Transverse colon (tissue), 4 donors: ENCODE results near the gene RPS24. TPM values are rescaled to one million over a fixed set of nuclear protein-coding genes. Genes with fewer than 3 reads are reported as not detected.

Experiments used
- DNase-seq: peaks from one replicate; pipeline ENCODE4 v3.0.0-alpha.2; 2019
- H3K27ac ChIP-seq, 4 donors: fragments of 200-600 bp; sonication (generic); 2 replicates each; pipeline ENCODE4 v1.5.1; 2016 to 2018; ENCODE audit warnings: inconsistent platforms in 4 of 4
- H3K27me3 ChIP-seq: fragments of 200-600 bp; sonication (generic); 2 replicates; pipeline ENCODE4 v1.5.1; 2017; ENCODE audit warnings: inconsistent platforms
- H3K36me3 ChIP-seq, 4 donors: fragments of 200-600 bp; sonication (generic); 2 replicates each; pipeline ENCODE4 v1.5.1; 2017 to 2019; ENCODE audit warnings: inconsistent platforms in 4 of 4
- H3K4me1 ChIP-seq, 4 donors: fragments of 200-600 bp; sonication (generic); 2 replicates each; pipeline ENCODE4 v1.5.1; 2017 to 2020; ENCODE audit warnings: inconsistent platforms in 4 of 4
- H3K4me3 ChIP-seq, 4 donors: fragments of 200-600 bp; sonication (generic); 1 replicate in 1 of 4; 2 replicates in 3 of 4; pipeline versions ENCODE4 v1.5.1 to v1.6.1; 2017 to 2019; ENCODE audit warnings: inconsistent platforms in 4 of 4
- H3K9me3 ChIP-seq, 2 donors: fragments of 200-600 bp; sonication (generic); 2 replicates each; pipeline ENCODE4 v1.5.1; 2017 to 2019; ENCODE audit warnings: inconsistent platforms in 2 of 2
- CTCF ChIP-seq, 5 experiments: fragments of 200-600 bp in 3 of 5; fragments of 450-650 bp in 2 of 5; sonication (generic) in 3 of 5; IDR thresholded peaks; 1 replicate in 2 of 5; 2 replicates in 3 of 5; pipeline ENCODE4 v1.5.1; 2016 to 2017; ENCODE audit warnings: antibody characterized with exemption in 5 of 5, inconsistent platforms in 3 of 5, mild to moderate bottlenecking in 2 of 5, moderate library complexity in 1 of 5
- EP300 ChIP-seq: sonication (generic); formaldehyde crosslinking; IDR thresholded peaks from one replicate; pipeline ENCODE4 v1.6.1; 2017; ENCODE audit warnings: antibody characterized with exemption, low read depth
- POLR2A ChIP-seq: fragments of 450-650 bp; IDR thresholded peaks from one replicate; pipeline ENCODE4 v1.6.1; 2016; ENCODE audit warnings: antibody characterized with exemption, mild to moderate bottlenecking, moderate library complexity
- POLR2AphosphoS5 ChIP-seq, 3 donors: sonication (generic); formaldehyde crosslinking; IDR thresholded peaks; one replicate each; pipeline ENCODE4 v1.6.1; 2016; ENCODE audit warnings: antibody characterized with exemption in 3 of 3
- WGBS, 2 donors: methylation state at CpG; one replicate each; pipeline ENCODE4 v1.1.5; 2018; ENCODE audit warnings: low coverage in 1 of 2; 5-methylcytosine and 5-hydroxymethylcytosine counted together
- in situ Hi-C, 4 donors: fragments of 200-750 bp; cut with MboI; loops; one replicate each; pipeline versions ENCODE4 v1.15.0 to v1.15.1; 2017; ENCODE audit warnings: low sequenced_read_pairs in 3 of 4, low pct_ligation_motif_present in 1 of 4, low pct_unique_long_range_greater_than_20kb in 1 of 4
- intact Hi-C: fragments of 100-400 bp; cut with DNase I; formaldehyde crosslinking; loops from one replicate; pipeline ENCODE4 v1.15.1; 2023; ENCODE audit warnings: low total_unique reads
- total RNA-seq, 4 donors: library from RNA; depleted of rRNA; stranded (reverse); fragments of >200 nt; gene quantifications; one replicate each; pipeline ENCODE4 v1.1.0, GENCODE V29; 2016

Gene RPS24
- total RNA-seq, 4 donors from 2014 or later, result 562 to 2,370 (median 1,752) TPM

GRCh38 chr10:78025685-78026364 is 7.8 kb upstream of the RPS24 start:
- Histone ChIP-seq H3K27ac (no peak overlapping the region), H3K9me3 (no peaks in the 10 kb centered on the region), H3K36me3 (peaks cover 0 to 51% (median 26%) of the 10 kb centered on the region in 4 donors), H3K4me1 (peaks cover 8 to 22% (median 15%) of the 10 kb centered on the region in 4 donors), H3K27me3 (no peaks in the 10 kb centered on the region), H3K4me3 (no peak overlapping the region)
- intact Hi-C loops, result no loop called here
- 92% methylated on average over 7 to 8 of the region's 8 CpGs for WGBS, 2 donors
- TF ChIP-seq EP300, result no peak
- no peak for TF ChIP-seq CTCF (IDR thresholded peaks at IDR 0.05)
- no peak for TF ChIP-seq POLR2A
- DNase-seq, result no peak
- in situ Hi-C loops, result loop anchor here in 2 of 4 donors (25.0 kb wide), 1 partner anchor 1161 kb away; no protein-coding TSS in a partner anchor

- no peaks in the 10 kb centered on the region for H3K9me3 ChIP-seq
- in situ Hi-C loops, result loop anchor here in 2 of 4 donors (25.0 kb wide), 1 partner anchor 1159 kb away; no protein-coding TSS in a partner anchor
- intact Hi-C loops, result no loop called here
- H3K27me3 ChIP-seq, result no peaks in the 10 kb centered on the region
- no peak for TF ChIP-seq CTCF (IDR thresholded peaks at IDR 0.05)
- H3K4me3 ChIP-seq, result peak overlapping the region; percentile 58 to 89 (median 84)
- peaks cover 0 to 23% (median 11%) of the 10 kb centered on the region in 4 donors for H3K36me3 ChIP-seq
- DNase-seq, result peak; percentile 20
- H3K4me1 ChIP-seq, result peaks cover 8 to 22% (median 15%) of the 10 kb centered on the region in 4 donors
- 38% methylated on average over 36 of the region's 36 CpGs; no CpG with 5 or more reads in 1 of the 2 donors for WGBS, 2 donors
- H3K27ac ChIP-seq, result peak overlapping the region; percentile 75 to 90 (median 89)
Observed at GRCh38 chr10:78028438-78029268, 5.0 kb upstream of the RPS24 start.

GRCh38 chr10:78029269-78030226 is 4.1 kb upstream of the RPS24 start, which contains the start of gene POLR3A:
Gene POLR3A (minus strand): TSS chr10:78029515. CDS start chr10:78029407, 108 bp downstream.
- TF ChIP-seq EP300 (no peak), CTCF (IDR thresholded peaks at IDR 0.05) (peak; percentile 63 to 97 (median 82)), POLR2A (no peak), POLR2AphosphoS5 (IDR thresholded peaks at IDR 0.05) (peak; percentile 74 to 79 (median 78))
- peak within 1 kb of the TSS; percentile 58 to 89 (median 84) for H3K4me3 ChIP-seq
- H3K9me3 ChIP-seq, result no peaks in the 10 kb centered on the region
- intact Hi-C loops (no loop called here), in situ Hi-C loops (loop anchor here in 2 of 4 donors (25.0 kb wide), 1 partner anchor 1158 kb away; no protein-coding TSS in a partner anchor)
- 1 to 3% methylated on average over 13 to 35 of the region's 35 CpGs for WGBS, 2 donors
- H3K36me3 ChIP-seq, result peaks cover 0 to 15% (median 7%) of the 10 kb centered on the region in 4 donors
- peak; percentile 96 for DNase-seq
- peaks cover 11 to 24% (median 17%) of the 10 kb centered on the region in 4 donors for H3K4me1 ChIP-seq
- peak within 1 kb of the TSS; percentile 75 to 90 (median 89) for H3K27ac ChIP-seq
- H3K27me3 ChIP-seq, result no peaks in the 10 kb centered on the region
